ENCODE measurements around the gene CD47.

Gene CD47

GRCh38 chr3:108099679-108100428 is 9.0 kb upstream of the CD47 start:
- no peak for DNase-seq (ENCODE audit: low read depth)
- no peak for TF ChIP-seq CTCF (IDR thresholded peaks at IDR 0.05; ENCODE audit: control insufficient read depth, insufficient read depth, low read depth, low read length, missing control alignments)
- H3K4me3 ChIP-seq (ENCODE audit: control insufficient read depth, low read depth, low read length): no peak overlapping the region

- no peak for TF ChIP-seq CTCF (IDR thresholded peaks at IDR 0.05; ENCODE audit: control insufficient read depth, insufficient read depth, low read depth, low read length, missing control alignments)
- H3K4me3 ChIP-seq (ENCODE audit: control insufficient read depth, low read depth, low read length): no peak overlapping the region
- DNase-seq (ENCODE audit: low read depth): no peak
These were observed 8.4 kb upstream of the CD47 start for GRCh38 chr3:108099244-108099643.

- no peak for DNase-seq (ENCODE audit: low read depth)
- H3K4me3 ChIP-seq (ENCODE audit: control insufficient read depth, low read depth, low read length): no peak overlapping the region
- no peak for TF ChIP-seq CTCF (IDR thresholded peaks at IDR 0.05; ENCODE audit: control insufficient read depth, insufficient read depth, low read depth, low read length, missing control alignments)
These were observed 7.2 kb upstream of the CD47 start for GRCh38 chr3:108098003-108098370.

- H3K4me3 ChIP-seq (ENCODE audit: control insufficient read depth, low read depth, low read length): no peak overlapping the region
- DNase-seq (ENCODE audit: low read depth): no peak
- no peak for TF ChIP-seq CTCF (IDR thresholded peaks at IDR 0.05; ENCODE audit: control insufficient read depth, insufficient read depth, low read depth, low read length, missing control alignments)
These were observed 6.6 kb upstream of the CD47 start for GRCh38 chr3:108097322-108098002.

GRCh38 chr3:108096532-108097321 is 5.9 kb upstream of the CD47 start:
- no peak for DNase-seq (ENCODE audit: low read depth)
- no peak for TF ChIP-seq CTCF (IDR thresholded peaks at IDR 0.05; ENCODE audit: control insufficient read depth, insufficient read depth, low read depth, low read length, missing control alignments)
- no peak overlapping the region for H3K4me3 ChIP-seq (ENCODE audit: control insufficient read depth, low read depth, low read length)

GRCh38 chr3:108093616-108094015 is 2.8 kb upstream of the CD47 start:
- H3K4me3 ChIP-seq (ENCODE audit: control insufficient read depth, low read depth, low read length): no peak overlapping the region
- no peak for TF ChIP-seq CTCF (IDR thresholded peaks at IDR 0.05; ENCODE audit: control insufficient read depth, insufficient read depth, low read depth, low read length, missing control alignments)
- DNase-seq (ENCODE audit: low read depth): no peak
